A549 (cell line): Measurements from ENCODE around the gene CLPTM1.

Experiments
- CHD4 ChIP-seq: fragments of 200-600 bp; sonication (generic); IDR thresholded peaks from 2 replicates; pipeline ENCODE4 v1.6.1; 2016; ENCODE audit warnings: antibody characterized with exemption, mild to moderate bottlenecking, borderline replicate concordance
- CTCF ChIP-seq: fragments of >200 bp; sonication (Bioruptor Twin); formaldehyde crosslinking; IDR thresholded peaks from 3 replicates; pipeline ENCODE4 v1.5.1; 2016
- EP300 ChIP-seq, 2 experiments: fragments of >200 bp; sonication (Bioruptor Twin); formaldehyde crosslinking; IDR thresholded peaks; 2 replicates in 1 of 2; 3 replicates in 1 of 2; pipeline ENCODE4 v1.6.1; 2016 to 2017
- HOXA7 ChIP-seq: fragments of 250-450 bp; sonication (Bioruptor Pico); IDR thresholded peaks from 2 replicates; pipeline ENCODE4 v1.5.0; 2020; ENCODE audit warnings: mild to moderate bottlenecking, moderate library complexity
- JUN ChIP-seq, 2 experiments: fragments of >200 bp; sonication (Bioruptor Twin); formaldehyde crosslinking; IDR thresholded peaks; 2 replicates in 1 of 2; 3 replicates in 1 of 2; pipeline ENCODE4 v1.6.1; 2016 to 2017
- MAFK ChIP-seq: fragments of 450-650 bp; IDR thresholded peaks from 2 replicates; pipeline ENCODE4 v1.6.1; 2014; ENCODE audit not compliant: partially characterized antibody
- POLR2A ChIP-seq: IDR thresholded peaks from 2 replicates; pipeline ENCODE4 v1.6.1; 2012; ENCODE audit warnings: mild to moderate bottlenecking, low read length
- RAD21 ChIP-seq, 2 experiments: fragments of >200 bp in 1 of 2; sonication (Bioruptor Twin) in 1 of 2; formaldehyde crosslinking in 1 of 2; IDR thresholded peaks in 1 of 2; conservative IDR thresholded peaks in 1 of 2; 2 replicates in 1 of 2; 3 replicates in 1 of 2; pipeline ENCODE4 v1.6.1; 2012 to 2018; ENCODE audit warnings: inconsistent platforms in 1 of 2
- RNF2 ChIP-seq: fragments of 200-600 bp; sonication (generic); IDR thresholded peaks from 2 replicates; pipeline ENCODE4 v1.6.1; 2016; ENCODE audit warnings: low read depth, mild to moderate bottlenecking, antibody characterized with exemption, moderate library complexity, borderline replicate concordance
- SMC3 ChIP-seq: fragments of >200 bp; sonication (Bioruptor Twin); formaldehyde crosslinking; IDR thresholded peaks from 3 replicates; pipeline ENCODE4 v1.6.1; 2018; ENCODE audit warnings: inconsistent platforms
- USF2 ChIP-seq: fragments of 450-650 bp; IDR thresholded peaks from 2 replicates; pipeline ENCODE4 v1.6.1; 2014; ENCODE audit warnings: antibody characterized with exemption
- ZFP36 ChIP-seq: fragments of 450-650 bp; IDR thresholded peaks from 2 replicates; pipeline ENCODE4 v1.6.1; 2014; ENCODE audit warnings: borderline replicate concordance; ENCODE audit not compliant: partially characterized antibody
- ZNF302 ChIP-seq: fragments of 250-450 bp; sonication (Bioruptor Pico); IDR thresholded peaks from 2 replicates; pipeline ENCODE4 v1.9.0; 2021; ENCODE audit warnings: inconsistent platforms, mild to moderate bottlenecking, moderate library complexity

GRCh38 chr19:44959691-44960090 is 4.5 kb downstream of the CLPTM1 start:
- no peak for TF ChIP-seq CTCF
- TF ChIP-seq RAD21 (conservative IDR thresholded peaks at IDR 0.05 in 1 of 2, IDR thresholded peaks at IDR 0.05 in 1 of 2) = no peak
- TF ChIP-seq USF2 = no peak
- TF ChIP-seq POLR2A = no peak
- TF ChIP-seq MAFK = no peak
- TF ChIP-seq EP300 (IDR thresholded peaks at IDR 0.05) = no peak
- TF ChIP-seq HOXA7 = no peak
- TF ChIP-seq CHD4 = no peak
- TF ChIP-seq JUN (IDR thresholded peaks at IDR 0.05) = no peak
- no peak for TF ChIP-seq RNF2
- TF ChIP-seq ZFP36 = no peak
- TF ChIP-seq ZNF302 (CRISPR knock-in tag) = no peak
- TF ChIP-seq SMC3 = no peak
